A549 treated with GW870086 at 1 μM for 4 hours (cell line): ENCODE measurements around the gene WDR12. TPM values are rescaled to one million over a fixed set of nuclear protein-coding genes. Genes with fewer than 3 reads are reported as not detected.

ENCODE experiments used
- total RNA-seq: library from RNA; stranded (reverse); fragments of 200-300 nt; extraction: Qiagen RNA extraction; gene quantifications from 5 replicates; pipeline ENCODE4 v1.2.3, GENCODE V29; 2022; ENCODE audit warnings: low read depth

The WDR12 gene
- 46.5 to 83.7 TPM (median 73.3 TPM) in 5 replicates for total RNA-seq

DNA sequence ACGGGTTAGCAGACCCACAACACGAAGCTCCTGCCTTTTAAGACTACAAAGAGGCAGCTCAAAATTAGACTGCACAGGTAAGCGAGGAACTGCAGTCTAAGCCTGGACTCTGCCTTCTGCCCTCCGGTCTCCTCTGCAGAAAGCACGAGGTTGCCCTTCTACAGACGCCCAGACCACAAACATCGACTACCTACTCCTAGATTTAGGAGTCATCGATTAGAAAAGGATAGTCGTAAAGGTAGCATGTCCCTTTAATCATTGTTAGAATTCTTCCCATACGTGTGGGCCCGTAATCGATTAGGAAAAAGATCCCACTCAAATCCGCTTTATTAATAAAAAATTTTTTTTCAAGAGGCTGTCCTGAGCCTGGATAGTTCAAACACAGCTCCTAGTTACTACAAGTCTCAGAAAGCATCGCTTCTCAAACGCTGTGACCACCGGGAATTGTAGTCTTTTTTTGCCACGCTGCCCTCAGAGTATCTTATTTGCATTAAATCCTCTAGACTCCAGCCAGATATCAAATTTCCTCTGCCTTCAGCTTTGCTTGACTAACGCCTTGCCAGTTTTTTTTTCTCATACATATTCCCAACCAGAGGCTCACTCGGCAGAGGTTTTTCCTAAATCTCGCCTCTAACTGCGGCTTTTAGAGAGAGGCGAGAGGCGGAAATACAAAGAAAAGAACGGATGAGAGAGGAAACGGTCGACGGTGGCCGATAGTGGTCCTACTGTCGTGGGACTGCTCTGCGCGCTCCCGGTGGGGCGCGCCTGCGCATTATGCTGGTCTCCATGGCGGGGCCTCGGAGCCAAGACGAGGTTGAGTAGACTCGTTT lies at the start of gene WDR12, which contains the start of gene CARF:
Gene WDR12, minus strand, starts transcription at position 162 of the 830 bp plus-strand sequence. CDS start 197 bp downstream, outside the sequence.
Gene CARF, plus strand, starts transcription at position 764 of the 830 bp plus-strand sequence. CDS start 29,628 bp downstream, outside the sequence.

DNA sequence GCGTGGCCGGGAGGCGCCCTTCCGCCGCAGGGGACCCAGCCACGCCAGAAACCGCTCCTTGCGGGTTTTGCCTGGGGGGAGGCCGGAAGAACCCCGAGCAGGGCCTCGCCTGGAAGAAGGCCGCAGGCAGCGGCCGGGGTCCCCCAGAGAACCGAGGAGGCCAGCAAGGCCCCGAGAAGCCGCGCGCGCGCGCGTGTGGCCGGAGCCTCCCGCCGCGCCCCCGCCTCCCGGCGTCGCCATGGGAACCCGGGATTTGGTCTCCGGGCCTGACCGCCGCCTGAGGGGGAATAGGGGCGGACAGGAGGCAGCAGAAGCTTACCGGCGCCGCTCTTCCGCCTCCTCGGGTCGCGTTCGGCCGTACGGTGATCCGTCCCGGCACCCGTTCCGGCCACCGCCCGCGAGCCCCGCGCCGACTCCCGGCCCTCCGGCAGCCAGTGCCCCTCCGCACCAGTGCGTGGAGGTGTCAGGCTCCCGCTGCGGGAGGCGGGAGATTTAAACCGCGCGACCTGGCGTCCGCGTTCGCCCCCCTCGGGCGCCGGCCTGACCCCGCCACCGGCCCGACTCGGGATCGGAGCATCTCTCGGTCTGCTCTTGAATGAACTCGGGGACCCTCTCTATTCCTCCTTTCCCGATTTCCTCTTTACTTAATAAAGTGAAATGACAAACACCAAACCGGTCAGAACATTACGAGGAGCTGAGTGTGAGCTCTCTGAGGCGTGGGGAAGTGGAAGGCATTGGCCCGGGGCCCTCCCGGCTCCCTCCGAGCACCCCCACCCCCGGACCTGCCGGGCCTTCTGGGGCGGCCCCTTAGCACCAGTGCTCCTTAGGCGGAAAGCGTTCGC lies 40.0 kb downstream of the WDR12 start, which contains the start of gene ICA1L:
Gene ICA1L, minus strand, starts transcription at position 467 of the 842 bp plus-strand sequence. CDS start 42,757 bp downstream, outside the sequence.

Other genes starting within 250 kb of the WDR12 start
- 1.1 to 2.2 TPM (median 1.8 TPM) in 5 replicates for gene ICA1L, start 39.9 kb downstream of the WDR12 start, total RNA-seq
- gene CARF, start 602 bp upstream of the WDR12 start, total RNA-seq = 0.76 to 1.6 TPM (median 1.1 TPM) in 5 replicates
- 3.6 to 5.7 TPM (median 4.4 TPM) in 5 replicates for gene NBEAL1, start 103.2 kb upstream of the WDR12 start, total RNA-seq